ENCODE measurements around the gene DIS3L2.
"Not testable (repeated sequence)": the region's sequence is repeated elsewhere in the genome, so short reads cannot be mapped to it uniquely, and the experiment has no call there.

DIS3L2 gene

DNA sequence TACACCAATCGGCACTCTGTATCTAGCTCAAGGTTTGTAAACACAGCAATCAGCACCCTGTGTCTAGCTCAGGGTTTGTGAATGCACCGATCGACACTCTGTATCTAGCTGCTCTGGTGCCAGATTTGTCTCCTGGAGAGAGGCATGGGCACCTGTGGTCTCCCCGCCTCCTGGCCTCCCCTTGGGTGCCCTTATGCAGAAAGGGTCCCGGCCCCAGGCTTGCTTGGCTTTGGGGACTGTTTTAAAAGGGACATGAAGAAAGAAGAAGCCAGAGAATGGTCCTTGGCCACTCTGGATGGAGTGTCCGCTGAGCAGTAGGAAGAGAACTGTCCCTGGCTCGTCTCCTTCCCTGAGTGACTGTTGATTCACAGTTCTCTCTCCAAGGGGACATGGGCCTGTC lies 405.5 kb downstream of the DIS3L2 start:
- H3K4me3 ChIP-seq (ENCODE audit: low read depth, low read length), result no peak overlapping the region
- TF ChIP-seq, protein P1, sequence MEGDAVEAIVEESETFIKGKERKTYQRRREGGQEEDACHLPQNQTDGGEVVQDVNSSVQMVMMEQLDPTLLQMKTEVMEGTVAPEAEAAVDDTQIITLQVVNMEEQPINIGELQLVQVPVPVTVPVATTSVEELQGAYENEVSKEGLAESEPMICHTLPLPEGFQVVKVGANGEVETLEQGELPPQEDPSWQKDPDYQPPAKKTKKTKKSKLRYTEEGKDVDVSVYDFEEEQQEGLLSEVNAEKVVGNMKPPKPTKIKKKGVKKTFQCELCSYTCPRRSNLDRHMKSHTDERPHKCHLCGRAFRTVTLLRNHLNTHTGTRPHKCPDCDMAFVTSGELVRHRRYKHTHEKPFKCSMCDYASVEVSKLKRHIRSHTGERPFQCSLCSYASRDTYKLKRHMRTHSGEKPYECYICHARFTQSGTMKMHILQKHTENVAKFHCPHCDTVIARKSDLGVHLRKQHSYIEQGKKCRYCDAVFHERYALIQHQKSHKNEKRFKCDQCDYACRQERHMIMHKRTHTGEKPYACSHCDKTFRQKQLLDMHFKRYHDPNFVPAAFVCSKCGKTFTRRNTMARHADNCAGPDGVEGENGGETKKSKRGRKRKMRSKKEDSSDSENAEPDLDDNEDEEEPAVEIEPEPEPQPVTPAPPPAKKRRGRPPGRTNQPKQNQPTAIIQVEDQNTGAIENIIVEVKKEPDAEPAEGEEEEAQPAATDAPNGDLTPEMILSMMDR (IDR thresholded peaks at IDR 0.05; ENCODE audit: low read depth, low read length), result no peak
- in situ Hi-C loops (cut with HindIII; ENCODE audit: low sequenced_read_pairs), result no loop called here
- no peak for DNase-seq (ENCODE audit: low read depth, low spot score)

DNA sequence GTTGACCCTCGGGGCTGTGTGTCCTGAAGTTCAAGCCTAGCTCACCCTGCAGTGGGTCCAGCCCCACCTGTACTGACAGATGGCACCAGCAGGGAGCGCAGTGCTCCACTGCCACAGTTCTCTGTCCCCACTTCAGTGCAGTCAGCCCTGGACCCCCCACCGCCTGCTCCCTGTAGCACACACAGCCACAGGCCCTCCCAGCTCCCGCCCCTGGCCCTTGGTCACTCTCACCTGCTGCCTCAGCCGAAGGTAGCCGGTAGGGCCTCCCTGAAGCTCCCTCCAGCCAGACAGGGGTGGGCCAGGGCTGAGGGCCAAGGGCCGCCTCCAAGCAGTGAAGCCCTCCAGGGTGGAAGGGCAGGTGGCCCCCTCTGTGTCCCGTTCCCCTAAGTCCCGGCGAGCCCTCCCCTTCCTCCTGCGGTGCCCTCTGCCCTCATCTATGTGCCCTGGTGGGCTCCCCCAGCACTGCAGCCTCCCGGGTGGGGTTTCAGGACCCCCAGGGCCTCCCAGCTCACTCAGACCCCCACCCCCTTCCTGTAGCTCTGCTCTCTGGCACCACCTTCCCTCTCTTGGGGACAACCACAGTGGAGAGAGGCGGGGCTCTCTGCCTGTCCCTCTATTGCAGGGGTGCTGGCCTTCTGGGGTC lies 406.2 kb downstream of the DIS3L2 start:
- no peak for DNase-seq (ENCODE audit: low read depth, low spot score)
- in situ Hi-C loops (cut with HindIII; ENCODE audit: low sequenced_read_pairs), result no loop called here
- TF ChIP-seq, protein P1 (IDR thresholded peaks at IDR 0.05; ENCODE audit: low read depth, low read length), result no peak
- H3K4me3 ChIP-seq (ENCODE audit: low read depth, low read length), result no peak overlapping the region

DNA sequence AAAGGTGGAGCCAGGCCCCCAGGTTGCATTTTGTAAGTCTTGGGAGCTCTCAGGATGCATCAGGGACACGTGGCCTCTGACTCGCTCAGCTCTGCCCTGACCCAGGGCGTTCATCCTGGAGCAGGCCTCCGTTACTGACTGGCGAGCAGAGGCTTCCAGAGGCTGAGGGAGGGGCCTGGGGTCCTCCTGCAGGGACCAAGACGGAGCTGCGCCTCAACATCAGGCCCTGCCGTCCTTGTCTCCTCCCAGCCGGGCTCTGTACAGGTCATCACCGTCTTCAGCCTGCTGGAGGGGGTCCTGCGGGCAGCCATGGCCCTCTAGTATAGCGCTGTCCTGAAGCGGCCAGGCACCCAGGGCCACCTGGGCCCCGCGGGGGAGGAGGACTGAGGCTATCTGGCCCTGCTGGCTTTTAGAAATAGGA lies 406.8 kb downstream of the DIS3L2 start:
- DNase-seq (ENCODE audit: low read depth, low spot score), result no peak
- TF ChIP-seq, protein P1 (IDR thresholded peaks at IDR 0.05; ENCODE audit: low read depth, low read length), result no peak
- in situ Hi-C loops (cut with HindIII; ENCODE audit: low sequenced_read_pairs), result no loop called here
- H3K4me3 ChIP-seq (ENCODE audit: low read depth, low read length), result no peak overlapping the region

DNA sequence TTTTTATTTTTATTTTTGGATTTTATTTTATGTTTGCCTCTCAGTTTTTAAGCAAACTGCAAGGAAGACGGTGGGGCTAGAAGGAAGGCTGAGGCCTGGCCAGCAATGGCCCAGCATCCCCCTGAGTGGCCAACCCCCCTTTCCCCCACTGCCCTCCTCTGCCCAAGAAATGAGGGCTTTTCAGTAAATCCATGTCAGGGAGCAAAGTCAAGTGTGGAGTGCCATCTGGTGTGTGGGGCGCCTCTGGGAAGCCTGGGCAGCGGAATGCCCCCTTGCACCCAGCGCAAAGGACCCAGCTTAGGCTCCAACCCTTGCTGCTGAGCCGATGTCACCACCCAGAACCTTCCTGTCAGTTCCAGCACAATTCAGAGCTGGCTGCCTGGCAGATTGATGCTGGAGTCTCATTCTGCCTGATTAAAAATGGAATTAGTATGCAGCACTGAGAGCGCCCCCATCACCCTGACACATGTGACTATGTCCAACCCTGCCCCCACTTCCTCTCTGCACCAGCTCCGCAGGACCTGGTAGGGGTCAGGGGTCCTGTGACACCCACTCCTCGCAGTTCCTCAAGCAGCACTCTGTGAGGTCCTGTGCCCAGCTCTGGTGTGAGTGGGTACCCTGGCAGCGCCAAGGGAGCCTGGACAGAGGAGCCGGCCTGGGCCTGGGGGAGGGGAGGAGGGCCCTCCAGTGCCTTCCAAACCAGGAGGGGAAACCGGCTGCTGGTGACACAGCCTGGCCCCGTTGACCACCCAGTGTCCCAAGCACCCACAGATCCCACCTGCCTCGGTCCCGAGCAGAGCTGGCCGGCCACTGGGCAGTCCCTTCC lies 407.8 kb downstream of the DIS3L2 start:
- in situ Hi-C loops (cut with HindIII; ENCODE audit: low sequenced_read_pairs), result no loop called here
- DNase-seq (ENCODE audit: low read depth, low spot score), result no peak
- H3K4me3 ChIP-seq (ENCODE audit: low read depth, low read length), result no peak overlapping the region
- TF ChIP-seq, protein P1 (IDR thresholded peaks at IDR 0.05; ENCODE audit: low read depth, low read length), result no peak

DNA sequence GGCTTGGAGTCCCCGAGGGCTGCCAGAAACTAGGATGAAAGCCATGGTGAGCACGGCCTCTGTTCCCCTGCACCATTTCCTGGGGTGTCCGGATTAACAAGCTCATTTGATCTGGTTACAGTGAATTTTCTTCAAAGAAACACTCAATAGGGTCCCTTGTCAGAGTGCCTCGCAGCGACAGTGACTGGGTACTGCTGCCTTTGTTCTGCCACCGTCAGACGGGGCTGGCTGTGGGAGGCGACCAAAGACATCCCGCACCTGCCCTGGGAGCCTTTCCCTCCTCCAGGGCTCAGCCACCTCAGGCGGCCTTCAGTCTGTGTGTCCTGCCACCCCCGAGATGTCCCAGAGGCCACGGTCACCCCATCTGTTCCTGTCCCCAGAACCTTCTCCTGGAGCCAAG lies 408.5 kb downstream of the DIS3L2 start:
- H3K4me3 ChIP-seq (ENCODE audit: low read depth, low read length); in situ Hi-C loops (cut with HindIII; ENCODE audit: low sequenced_read_pairs); DNase-seq (ENCODE audit: low read depth, low spot score): not testable (repeated sequence)

DNA sequence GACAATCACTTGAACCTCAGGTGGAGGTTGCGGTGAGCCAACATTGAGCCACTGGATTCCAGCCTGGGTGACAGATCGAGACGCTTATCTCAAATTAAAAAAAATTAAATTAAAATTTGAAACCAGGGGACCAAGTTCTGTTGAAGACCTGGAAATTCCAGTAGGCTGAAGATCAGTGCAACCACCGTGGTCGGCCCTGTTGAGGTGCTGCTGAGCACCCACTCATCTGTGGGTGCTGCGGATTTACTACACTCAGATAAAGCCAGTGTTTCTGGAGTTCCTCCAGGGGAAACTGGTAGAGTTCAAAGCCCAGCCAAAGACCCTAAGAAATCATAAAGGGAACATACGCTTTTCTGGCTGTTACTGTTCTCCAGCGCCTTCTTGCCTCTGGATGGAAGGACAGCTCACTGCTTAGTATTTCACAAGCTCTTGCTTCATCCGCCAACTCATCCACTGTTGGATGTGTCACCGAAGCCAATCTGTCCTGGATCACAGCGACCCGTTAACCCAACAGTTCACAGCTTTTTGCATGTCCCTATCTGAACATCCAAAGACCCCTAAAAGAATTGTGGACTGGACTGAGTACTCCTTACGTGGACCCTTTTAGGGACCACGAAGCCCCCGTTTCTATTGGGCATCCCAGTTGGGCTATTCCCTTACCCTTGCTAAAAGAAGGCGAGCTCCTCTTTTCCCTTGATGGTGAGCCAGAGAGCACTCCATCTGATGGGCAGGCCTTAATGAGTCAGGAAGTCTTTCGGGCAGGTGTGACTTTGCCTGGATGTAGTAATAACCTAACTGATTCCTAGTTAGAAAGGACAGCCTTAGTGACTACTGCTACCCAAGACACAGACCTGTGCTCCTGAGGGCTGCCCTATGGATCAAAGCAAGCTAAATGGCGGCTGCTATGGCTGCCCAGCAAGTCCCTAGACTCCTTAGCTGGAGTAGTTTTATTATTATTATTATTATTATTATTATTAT lies 411.0 kb downstream of the DIS3L2 start:
- no peak for DNase-seq (ENCODE audit: low read depth, low spot score)
- no peak overlapping the region for H3K4me3 ChIP-seq (ENCODE audit: low read depth, low read length)
- TF ChIP-seq, protein P1 (IDR thresholded peaks at IDR 0.05; ENCODE audit: low read depth, low read length), result no peak
- in situ Hi-C loops (cut with HindIII; ENCODE audit: low sequenced_read_pairs), result no loop called here
